NCI-H1694 (cell line): ENCODE measurements around the gene TNFSF15.

ENCODE experiments used
- DNase-seq: peaks from one replicate; lab custom pipeline; 2025; lab: John Stamatoyannopoulos, UW

The TNFSF15 gene

DNA sequence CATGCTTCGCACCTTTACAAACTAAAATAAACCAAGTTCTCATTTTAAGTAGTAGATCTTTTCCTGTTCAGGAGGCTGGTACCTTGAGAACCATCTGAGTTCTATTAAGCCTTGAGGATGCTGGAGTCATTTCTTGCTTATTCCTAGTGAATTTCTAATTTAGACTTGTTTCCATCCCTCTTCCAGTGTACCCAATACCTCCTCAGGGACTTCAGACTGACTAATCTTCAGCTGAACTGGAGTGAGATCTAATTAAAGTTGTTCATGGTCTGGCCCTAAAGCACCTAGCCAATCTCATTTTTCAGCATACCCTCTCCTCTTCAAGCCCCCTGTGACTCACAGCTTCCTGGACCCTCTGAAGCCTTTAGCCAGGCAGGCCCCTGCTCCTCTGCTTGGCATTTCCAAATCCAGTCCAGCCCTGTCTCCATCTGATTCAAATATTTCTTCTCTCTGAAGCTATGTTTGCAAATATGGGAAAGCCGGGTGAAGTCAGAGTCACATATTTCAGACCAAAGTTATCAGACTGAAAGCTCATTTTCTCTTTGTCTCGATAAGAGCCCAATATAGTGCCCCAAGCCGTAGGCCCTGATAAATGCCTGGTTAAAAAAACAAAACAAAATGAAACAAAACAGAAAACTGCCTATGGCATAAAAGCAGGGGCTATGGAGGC, 19.4 kb upstream of the TNFSF15 start:
- no peak for DNase-seq

DNA sequence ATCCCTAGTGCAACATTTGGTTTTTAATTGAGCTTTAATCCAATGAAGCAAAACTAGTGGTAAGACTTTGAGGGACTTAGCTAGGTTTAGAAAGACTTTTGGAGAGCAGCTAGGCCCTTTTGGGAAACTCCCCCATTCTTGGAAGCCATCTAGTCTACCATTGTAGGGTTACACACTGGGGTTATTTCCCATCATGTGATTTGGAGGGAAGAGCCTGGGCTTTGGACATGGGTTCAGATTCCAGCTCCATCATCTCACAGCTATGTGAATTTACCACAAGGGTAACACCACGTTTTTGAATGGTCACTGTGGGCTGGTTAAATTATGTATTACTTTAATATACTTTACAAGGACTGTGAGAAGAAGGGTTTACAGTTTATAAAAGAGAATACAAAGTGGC, 18.3 kb upstream of the TNFSF15 start:
- DNase-seq = no peak

DNA sequence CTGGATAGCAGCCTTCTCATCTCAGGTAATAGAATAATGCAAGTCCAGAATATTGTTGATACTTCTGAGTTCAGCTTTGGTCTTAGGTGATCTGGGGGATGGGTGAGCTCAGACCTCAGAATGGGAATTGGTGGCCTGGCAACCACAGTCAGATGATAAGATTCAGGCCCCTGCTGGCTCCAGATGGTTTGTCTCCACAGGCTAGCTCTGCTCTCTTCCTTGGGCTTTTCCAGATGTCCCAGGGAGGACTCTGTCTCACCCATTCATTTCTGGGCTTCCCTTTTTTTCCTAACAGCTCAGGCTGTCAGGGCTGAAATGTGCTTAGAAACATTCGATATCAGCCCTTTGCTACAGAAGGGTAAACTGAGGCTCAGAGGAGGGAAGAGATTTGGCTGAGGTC, 17.6 kb upstream of the TNFSF15 start:
- no peak for DNase-seq

DNA sequence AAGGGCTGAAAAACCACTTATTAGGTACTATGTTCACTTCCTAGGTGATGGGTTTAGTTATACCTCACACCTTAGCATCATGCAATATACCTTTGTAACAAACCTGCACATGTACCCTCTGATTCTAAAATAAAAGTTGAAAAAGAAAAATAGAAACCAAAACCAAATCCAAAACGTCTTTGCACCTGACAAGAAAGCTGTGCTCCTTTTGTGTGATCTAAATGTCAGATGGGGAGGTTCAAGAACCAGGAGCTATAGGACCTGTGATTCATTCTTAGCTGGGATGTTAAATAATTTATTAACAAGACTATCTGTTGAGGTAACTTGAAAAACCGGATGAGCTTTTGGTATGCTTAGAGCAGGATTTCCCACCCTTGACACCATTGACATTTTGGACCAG, 16.9 kb upstream of the TNFSF15 start:
- no peak for DNase-seq

DNA sequence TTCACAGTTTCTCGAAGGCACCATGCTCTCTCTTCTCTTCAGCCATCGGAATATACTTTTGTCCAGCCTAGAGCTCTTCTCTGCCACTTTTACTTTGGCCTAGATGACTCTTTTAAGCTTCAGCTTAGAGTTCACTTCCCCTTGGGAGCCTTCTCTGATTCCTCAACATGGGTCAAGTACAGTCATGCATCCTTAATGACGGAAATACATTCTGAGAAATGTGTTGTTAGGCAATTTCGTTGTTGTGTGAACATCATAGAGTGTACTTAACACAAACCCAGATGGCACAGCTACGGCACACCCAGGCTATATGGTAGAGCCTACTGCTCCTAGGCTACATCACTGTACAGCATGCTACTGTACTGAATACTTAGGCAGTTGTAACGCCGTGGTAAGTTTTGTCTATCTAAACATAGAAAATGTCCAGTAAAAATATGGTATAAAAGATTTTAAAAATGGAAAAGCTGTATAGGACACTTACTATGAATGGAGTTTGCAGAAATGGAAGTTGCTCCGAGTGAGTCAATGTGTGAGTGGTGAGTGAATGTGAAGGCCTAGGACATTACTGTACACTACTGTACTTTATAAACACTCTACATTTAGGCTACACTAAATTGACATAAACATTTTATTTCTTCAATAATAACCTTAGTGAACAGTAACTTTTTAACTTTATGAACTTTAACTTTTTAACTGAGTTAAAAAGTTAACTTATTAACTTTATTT, 15.1 kb upstream of the TNFSF15 start:
- no peak for DNase-seq

DNA sequence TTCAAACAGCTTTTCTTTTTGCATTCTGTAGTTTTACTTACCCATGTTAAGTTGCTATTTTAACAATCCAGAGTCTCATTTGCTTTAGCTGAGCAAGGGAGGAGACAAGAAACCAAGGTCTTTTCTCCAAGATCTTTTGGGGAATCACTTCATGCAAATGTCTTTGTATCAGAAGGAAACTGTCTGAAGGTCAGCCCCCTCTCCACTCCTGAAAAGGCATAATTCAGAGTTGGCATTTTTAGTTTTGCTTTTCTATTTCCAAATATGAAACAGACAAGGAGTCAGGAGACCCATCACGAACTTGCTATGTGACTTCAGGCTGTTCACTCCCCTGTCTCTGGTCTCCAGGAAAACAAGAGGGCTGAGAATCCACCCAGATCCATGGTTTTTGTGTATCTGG, 12.3 kb upstream of the TNFSF15 start:
- DNase-seq = no peak

DNA sequence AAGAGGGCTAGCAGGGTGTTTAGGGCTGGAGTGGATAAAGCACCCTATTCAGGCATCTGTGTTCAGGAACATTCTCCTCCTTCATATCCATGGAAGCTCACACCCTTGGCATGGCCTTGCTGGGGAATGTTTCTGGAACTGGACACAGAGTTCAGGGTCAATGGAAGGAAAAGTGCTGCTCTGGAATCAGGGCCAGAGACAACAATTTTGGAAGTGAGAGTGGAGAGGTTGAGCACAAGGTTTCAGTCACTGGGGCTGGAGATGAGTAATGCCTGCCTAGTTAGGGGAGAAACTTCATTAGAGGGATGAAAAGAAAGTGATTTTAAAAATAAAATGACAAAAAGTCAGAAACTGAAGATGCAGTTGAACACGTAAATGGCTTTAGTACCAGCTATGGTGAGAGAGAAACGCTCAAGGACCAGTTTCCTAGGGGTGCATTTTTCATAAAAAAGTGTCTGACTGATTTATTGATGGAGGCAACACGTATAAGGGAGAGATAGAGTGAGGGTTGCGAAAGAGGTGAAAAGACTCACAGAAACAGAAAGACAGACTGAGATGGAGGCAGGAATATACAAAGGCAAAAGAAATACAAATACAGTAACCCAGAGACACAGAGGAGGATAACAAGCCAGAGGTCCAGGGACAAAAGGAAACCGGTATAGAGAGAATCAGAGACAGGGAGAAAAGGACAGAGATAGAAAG, 8.0 kb upstream of the TNFSF15 start:
- DNase-seq = no peak

DNA sequence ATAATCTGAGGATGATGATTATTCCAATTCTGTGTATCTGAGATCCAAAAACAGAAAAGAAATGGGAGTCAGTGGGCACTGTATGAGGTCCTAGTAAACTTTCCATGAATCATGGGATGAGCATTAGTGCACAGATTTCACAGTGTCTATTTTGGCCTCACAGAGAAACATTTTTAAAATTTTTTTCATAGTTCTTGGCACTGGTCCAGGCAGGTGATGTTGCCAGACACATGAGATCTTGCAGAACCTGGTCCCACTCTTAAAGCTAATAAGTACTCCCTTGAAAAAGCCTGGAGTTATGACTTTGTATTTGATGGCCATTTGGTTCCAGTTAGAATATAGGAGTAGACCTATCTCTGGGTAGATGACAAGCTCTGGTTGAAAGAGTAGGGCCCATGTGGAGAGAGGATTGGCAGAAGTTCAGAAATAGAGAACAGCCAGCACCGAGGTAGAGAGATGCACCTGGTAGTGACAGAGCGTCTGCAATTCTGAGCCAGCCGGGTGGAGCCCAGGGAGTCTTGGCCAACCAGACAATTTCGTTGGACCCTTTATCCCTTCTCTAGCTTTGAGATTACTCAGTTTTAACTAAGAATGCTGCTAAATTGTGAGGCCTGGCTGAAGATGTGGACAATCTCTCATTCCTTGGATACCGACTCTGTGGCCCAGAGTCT, 6.3 kb upstream of the TNFSF15 start:
- no peak for DNase-seq

DNA sequence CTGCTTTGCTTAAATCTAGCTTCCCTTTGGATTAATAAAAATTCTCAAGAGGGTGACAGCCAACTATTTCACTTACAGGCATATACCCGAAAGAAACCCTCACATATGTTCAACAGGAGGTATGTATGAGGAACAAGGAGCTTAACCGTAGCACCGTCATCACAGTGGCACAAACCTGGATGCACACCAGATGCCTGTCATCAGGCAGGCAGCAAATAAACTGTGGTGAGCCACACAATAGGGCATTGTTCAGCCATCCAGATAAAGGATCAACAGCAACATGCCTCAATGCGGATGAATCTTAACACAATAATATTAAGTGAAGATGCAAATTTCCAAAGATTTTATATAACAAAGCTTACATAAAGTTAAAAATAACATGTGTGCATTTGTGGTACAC, 5.5 kb upstream of the TNFSF15 start:
- DNase-seq = no peak

DNA sequence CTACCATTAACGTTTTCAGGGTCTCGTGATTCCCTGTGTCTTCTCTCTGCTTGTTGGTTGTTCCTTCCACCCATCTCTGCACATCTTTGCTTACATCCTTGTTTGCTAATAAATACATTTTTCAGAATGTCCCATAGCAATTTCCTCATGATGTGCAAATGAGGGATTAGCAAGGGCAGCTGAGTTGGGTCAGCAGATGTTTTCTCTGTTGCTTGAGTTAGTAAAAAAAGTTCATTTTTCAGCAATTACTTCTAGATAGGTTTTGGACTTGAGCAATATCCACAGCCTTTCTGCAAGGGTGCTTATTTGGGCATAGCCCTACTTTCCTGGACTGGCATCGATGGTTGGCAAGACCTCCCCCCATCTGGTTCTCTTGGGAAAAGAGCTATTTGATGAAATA, 4.8 kb upstream of the TNFSF15 start:
- DNase-seq = no peak

DNA sequence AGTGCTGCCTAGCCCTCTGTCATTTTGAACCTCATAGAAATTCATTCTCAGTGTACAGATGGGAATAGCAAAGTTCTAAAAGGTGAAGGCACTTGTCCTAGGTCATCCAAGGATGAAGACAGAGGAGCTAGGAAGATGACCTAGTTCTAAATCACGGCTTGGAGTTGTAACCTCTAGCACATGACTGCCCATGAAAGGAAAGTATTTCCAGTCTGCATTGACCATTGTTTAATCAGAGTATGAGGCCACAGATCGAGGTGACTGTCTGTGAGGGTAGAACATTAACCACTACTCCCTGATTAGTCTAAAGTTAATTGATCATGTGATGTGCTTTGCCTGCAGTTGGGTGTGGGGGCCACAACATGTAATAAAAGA, 674 bp upstream of the TNFSF15 start:
- DNase-seq = no peak

DNA sequence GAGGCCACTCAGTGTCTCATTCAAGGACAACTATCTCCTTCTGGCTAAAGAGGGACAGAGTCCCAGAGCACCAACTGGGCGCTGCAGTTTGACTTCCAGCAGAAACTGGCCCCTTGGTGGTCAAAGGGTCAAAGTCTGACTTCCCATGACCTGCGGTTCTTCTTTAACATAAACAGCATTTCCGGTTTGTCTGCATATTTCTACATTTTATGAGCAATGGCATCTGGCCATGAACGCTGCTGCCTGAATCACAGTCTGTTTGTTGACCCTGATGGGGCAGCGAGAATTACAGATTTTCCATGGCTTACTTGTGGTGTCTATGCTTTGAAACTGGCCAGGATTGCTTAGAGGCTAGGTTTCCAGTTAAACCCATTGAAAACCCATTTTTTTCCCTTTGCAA, 1.3 kb downstream of the TNFSF15 start:
- no peak for DNase-seq

DNA sequence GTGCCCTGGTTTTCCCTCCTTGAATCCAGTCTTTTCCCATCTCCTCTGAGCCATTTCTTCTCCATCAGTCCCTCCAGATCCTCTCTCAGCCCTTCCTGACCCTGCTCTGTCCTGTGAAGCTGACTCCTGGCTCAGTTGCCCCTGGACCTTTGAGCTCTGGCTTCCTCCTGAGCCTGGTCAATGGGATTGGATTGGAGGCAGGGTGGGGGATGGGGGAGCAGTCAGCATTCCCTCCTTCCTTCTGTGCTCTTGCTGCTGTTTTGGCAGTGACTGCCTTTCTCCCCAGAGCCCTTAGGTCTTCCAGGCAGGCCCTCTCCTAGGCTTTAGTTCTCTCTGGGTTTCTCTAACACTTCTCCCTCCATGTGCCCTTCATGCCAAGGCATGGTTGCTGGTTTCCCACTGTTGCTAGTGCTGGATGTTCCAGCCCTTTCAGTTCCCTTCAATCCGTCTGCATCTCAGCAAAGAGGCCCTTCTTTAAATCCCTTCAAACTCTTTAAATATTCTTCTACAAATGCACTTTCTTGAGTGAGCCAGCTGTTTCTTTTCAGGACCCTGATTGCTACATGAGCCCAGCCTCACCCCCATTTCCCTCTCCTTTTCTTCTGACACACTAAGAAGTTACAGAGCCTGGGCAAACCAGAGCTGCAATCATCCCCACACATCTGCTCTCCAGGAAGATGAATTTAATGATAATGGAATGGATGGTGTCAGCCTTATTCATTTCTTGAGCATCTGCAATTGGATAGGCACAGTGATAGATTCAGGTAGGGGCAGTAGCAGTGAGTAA, 2.2 kb downstream of the TNFSF15 start:
- DNase-seq = no peak

DNA sequence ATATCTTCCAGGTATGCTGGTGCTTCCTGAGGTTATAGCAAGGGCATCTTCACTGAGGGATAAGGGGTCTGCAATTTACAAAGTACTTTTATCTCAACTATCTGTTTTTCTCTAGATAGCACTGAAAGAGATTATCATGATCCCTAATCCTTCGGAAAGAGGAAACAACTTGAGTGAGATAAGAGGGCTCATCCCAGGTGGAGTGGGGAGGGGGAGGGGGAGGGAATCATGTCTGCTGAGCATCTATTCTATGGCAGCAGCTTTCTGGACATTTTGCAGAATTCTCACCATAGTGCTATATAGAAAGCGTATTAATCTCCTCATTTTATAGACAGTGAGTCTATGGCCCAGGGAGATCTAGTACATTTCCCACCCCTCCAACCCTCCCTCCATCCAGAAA, 5.9 kb downstream of the TNFSF15 start:
- DNase-seq = no peak

DNA sequence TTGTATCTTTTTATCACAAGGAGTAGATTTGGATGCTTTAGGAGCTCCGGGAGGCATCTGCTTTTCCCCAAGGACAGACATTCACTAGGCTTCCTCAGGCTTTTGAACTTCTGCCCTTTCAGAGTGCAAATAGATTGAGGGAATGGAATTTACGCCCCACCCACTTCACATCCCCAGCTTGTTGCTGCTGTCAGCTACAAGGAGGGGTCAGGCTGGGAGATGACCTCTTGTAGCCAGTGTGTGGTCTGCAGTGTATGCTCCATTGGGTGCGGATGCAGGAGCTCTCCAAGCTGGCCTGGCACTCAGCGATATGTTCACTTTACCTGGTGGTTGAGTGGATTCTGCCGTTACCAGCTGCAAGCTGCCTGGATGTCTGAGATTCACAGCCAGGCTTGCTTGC, 6.4 kb downstream of the TNFSF15 start:
- no peak for DNase-seq

DNA sequence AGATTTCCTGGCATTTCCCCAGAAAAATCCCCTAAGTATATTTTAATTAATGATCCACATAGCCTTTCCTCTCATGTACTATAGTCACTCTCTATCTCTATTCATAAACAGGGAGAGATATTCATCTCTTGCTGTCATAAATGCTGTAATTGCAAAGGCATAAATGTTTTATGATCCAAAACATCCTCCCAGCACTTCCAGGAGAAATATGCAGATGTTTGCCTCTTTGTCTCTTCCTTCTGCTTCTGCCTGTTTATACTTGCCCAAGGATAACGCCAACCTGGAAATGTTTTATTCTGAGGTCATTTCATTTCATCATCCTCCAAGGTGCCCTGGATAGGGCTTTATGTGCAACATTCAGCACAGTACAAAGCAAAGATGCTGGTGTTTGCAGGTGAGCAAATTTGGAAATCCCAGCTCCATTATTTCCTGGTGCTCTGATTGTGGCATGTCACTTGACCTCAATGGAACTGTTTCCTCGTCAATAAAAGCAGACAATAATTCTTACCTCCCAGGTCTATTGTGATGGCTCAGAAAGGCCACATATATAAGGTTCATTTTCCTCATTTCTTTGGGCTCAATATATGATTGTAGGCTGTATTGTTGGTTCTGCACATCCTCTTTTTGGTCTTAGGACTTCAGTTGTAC, 6.9 kb downstream of the TNFSF15 start:
- DNase-seq = no peak

DNA sequence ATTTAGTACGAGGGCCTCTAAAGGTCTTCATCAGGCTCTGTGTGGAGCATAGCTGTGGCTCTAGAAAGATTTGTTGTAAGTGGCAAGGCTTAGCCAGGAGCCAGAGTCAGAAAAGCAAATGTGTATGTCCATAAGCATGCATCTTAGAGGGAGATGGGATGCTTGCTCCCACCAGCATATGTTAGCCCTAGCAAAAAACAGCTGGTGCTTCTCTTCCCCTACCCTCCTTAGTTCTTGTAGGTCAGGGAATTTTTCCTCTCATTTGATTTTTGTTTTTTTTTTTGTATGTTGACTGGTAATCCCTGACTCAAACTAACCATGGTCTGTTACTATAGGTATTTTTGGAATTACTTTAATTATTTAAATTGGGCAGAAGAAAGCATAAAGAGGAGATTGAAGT, 7.7 kb downstream of the TNFSF15 start:
- DNase-seq = no peak

DNA sequence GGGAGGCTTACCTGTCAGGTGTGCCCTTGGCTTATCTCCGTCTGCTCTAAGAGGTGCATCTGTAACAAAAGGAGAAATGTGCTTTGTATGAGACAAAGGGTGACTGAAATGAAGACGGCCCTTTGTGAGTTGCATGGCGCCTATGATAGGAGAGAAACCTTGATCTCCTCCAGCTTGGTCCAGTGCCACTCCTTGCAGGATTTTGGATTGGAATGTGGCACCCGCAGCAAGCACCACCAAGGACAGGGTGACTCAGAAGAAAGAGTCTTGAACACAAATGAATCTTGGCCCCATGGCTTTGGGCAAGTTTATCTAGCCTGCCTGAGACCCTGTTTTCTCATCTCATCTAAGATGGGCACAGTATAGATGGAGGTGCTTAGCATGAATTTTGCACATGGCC, 13.4 kb downstream of the TNFSF15 start:
- DNase-seq = no peak

DNA sequence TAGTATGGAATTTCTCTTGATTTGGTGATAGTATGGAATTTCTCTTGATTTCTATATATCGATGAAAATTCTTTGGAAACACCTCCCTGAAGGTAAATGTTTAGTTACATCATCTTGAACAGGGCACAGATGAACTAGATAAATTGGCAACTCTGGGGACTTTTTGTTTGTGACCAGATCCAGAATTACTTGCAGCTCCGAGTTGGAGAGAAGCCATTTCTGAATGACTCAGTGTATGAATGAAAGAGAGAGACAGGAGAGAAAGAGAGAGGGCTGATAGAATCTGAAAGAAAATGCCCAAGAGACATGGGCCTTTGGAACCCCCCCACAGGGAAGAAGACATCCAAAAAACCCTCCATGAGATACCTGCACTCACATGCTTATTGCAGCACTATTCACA, 14.1 kb downstream of the TNFSF15 start:
- DNase-seq = no peak

DNA sequence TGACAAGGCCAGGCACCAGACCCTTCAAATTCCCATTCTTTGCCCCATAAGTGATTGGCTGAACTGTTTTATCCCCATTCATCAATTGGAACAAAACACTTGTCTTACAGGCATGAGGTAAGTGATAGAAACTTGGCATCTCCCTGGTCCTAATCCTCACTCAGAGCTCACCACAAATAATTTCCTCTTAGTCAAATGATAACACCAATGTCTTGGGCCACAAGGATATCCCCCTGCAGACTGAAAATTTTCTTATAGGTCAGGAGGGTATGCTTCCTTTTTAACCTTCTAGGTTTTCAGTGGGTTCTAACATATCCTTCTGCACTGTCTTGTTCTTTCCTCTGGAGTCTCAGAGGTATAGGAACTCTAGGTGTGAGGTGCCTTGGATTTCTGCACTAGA, 14.5 kb downstream of the TNFSF15 start:
- DNase-seq = no peak

DNA sequence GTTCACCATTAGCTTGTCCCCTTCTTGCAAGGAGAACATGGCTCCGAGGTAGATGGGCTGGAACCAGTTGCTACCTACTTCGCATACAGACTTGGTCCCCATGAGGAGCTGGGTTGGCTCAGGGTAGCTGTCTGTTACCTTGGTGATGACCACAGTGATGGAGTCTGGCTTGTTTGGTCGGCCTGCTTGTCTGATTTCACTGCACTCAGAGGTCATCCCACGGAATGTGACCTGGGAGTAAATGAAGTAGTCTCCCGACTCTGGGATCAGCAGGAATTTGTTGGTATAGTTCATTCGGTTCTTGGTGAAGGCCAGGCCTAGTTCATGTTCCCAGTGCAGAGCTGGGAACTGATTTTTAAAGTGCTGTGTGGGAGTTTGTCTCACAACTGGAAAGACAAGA, 15.3 kb downstream of the TNFSF15 start:
- DNase-seq = no peak

DNA sequence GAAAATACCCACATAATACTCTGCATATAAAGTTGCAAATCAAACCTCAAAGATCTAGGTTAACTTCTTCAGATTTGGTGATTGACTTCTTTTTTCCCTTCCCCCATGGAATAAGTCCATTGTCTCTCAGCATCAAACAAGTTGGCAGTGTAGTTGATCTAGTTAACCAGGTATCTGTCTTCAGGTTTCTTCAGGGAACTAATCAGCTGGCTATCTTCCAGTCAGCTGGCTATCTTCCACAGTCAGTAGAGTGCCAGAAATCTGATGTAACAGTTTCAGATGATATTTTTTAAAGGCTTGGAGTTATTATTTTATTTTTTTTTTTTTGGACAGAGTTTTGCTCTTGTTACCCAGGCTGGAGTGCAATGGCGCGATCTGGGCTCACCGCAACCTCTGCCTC, 16.8 kb downstream of the TNFSF15 start:
- no peak for DNase-seq
